ENCODE results near the gene NATD1. TPM values are rescaled to one million over a fixed set of nuclear protein-coding genes. Genes with fewer than 3 reads are reported as not detected.
A peak's percentile ranks its signal among the peaks of the same experiment; 100 is the strongest.

The NATD1 gene
- total RNA-seq, 1 experiment from 2014 or later: 7.3 TPM

- no peak for DNase-seq
- Histone ChIP-seq H3K23me2 (ENCODE audit: insufficient read length, low read depth, low read length, poor library complexity, severe bottlenecking) (no peaks in the 10 kb centered on the region), H3K27me3 (ENCODE audit: insufficient read depth, low read length) (no peaks in the 10 kb centered on the region), H3K79me1 (ENCODE audit: insufficient read depth, low read depth, low read length, poor library complexity, severe bottlenecking) (peaks cover 4% of the 10 kb centered on the region), H3K27ac (ENCODE audit: insufficient read length, low read depth, low read length) (no peak overlapping the region), H2BK120ac (ENCODE audit: low read depth, low read length, poor library complexity, severe bottlenecking) (no peak overlapping the region), H4K8ac (replicated peaks; ENCODE audit: insufficient read length, low read depth, low read length) (no peak overlapping the region), H2BK15ac (ENCODE audit: low read depth, low read length) (no peak overlapping the region), H4K5ac (ENCODE audit: insufficient read length, low read depth, low read length) (no peak overlapping the region), H2BK12ac (ENCODE audit: insufficient read length, low read depth, low read length) (no peak overlapping the region), H3K23ac (ENCODE audit: insufficient read length, low read depth, low read length) (no peak overlapping the region), H2AK5ac (ENCODE audit: insufficient read length, low read length) (no peak overlapping the region), H3K9ac (ENCODE audit: extremely low read depth, insufficient read length, low read length) (no peak overlapping the region), H3K9me3 (ENCODE audit: control insufficient read depth, low read depth, low read length) (no peaks in the 10 kb centered on the region), H3K4ac (ENCODE audit: low read depth, low read length) (no peak overlapping the region), H2BK20ac (ENCODE audit: low read depth, low read length, poor library complexity, severe bottlenecking) (no peak overlapping the region), H3K4me1 (ENCODE audit: insufficient read depth, low read length) (peaks cover 2% of the 10 kb centered on the region; the same call in 1 of the 2 replicates), H2AFZ (ENCODE audit: low read length) (no peak overlapping the region), H3T11ph (ENCODE audit: low read length) (no peak overlapping the region), H3K14ac (ENCODE audit: insufficient read depth, low read length) (no peak overlapping the region), H3K56ac (ENCODE audit: insufficient read length, low read depth, low read length) (no peak overlapping the region), H3K4me2 (ENCODE audit: insufficient read depth, insufficient read length, low read length) (no peak overlapping the region), H3K79me2 (ENCODE audit: insufficient read depth, low read length) (peaks cover 3% of the 10 kb centered on the region; the same call in 1 of the 2 replicates), H4K20me1 (ENCODE audit: control insufficient read depth, insufficient read depth, insufficient read length) (no peaks in the 10 kb centered on the region), H4K91ac (ENCODE audit: insufficient read length, low read depth, low read length) (no peak overlapping the region), H2BK5ac (ENCODE audit: insufficient read length, low read length) (no peak overlapping the region), H3K18ac (ENCODE audit: insufficient read length, low read depth, low read length) (no peak overlapping the region)
- no peak for TF ChIP-seq CTCF (conservative IDR thresholded peaks at IDR 0.05)
- Mint-ChIP-seq H3K27ac (peak overlapping the region in 1 of 3 experiments; percentile 18; a peak in 3 of 7 replicates), H3K36me3 (ENCODE audit: insufficient read depth in 1 of 3, low read depth in 3 of 3) (peaks cover 26 to 62% (median 37%) of the 10 kb centered on the region in 3 experiments), H3K4me1 (peaks cover 9 to 24% of the 10 kb centered on the region in 2 experiments), H3K27me3 (ENCODE audit: low read depth) (no peaks in the 10 kb centered on the region), H3K4me3 (no peak overlapping the region), H3K9me3 (no peaks in the 10 kb centered on the region)
- WGBS (ENCODE audit: extremely low coverage, insufficient read length, low lambda C conversion rate): no CpG with 5 or more reads among the region's 5 CpGs
Observed at GRCh38 chr17:21194703-21195102, 58.5 kb downstream of the NATD1 start.
